GM18951 (cell line): Measurements from ENCODE around the gene SLC16A10.

Experiments
- POLR2A ChIP-seq: IDR thresholded peaks from 4 replicates; pipeline ENCODE4 v1.6.1; 2011; ENCODE audit warnings: mild to moderate bottlenecking; ENCODE audit not compliant: insufficient read length, insufficient read depth; ENCODE audit errors: extremely low read depth
- in situ Hi-C: fragments of 300-500 bp; cut with MboI; formaldehyde crosslinking; loops from one replicate; pipeline ENCODE4 v1.12.0; 2022; ENCODE audit warnings: low sequenced_read_pairs, mixed read lengths, inconsistent platforms; ENCODE audit not compliant: unreplicated experiment

SLC16A10 gene

GRCh38 chr6:111147440-111147839 is 60.1 kb downstream of the SLC16A10 start:
- no peak for TF ChIP-seq POLR2A
- in situ Hi-C loops: no loop called here

- no peak for TF ChIP-seq POLR2A
- in situ Hi-C loops: no loop called here
Observed at GRCh38 chr6:111148110-111148509, 60.8 kb downstream of the SLC16A10 start.

DNA sequence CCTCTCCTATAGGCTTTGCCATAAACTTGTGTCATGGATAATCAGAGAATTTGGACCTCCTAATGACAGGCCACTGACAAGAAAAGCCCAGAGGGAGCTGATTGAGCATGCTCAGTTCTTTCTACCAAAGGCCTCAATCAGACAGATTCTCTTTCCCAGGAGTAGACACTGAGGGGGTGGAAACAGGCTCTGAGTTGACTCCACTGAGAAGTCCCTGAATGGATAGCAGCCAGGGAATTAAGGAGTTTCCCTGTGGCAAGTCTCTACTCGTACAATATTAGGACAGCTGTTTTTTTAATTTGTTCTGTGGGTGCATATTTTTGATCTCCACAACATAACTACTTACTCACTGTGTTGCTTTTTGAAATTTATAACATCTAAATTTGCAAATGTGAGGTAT is 63.3 kb downstream of the SLC16A10 start:
- in situ Hi-C loops: no loop called here
- no peak for TF ChIP-seq POLR2A

DNA sequence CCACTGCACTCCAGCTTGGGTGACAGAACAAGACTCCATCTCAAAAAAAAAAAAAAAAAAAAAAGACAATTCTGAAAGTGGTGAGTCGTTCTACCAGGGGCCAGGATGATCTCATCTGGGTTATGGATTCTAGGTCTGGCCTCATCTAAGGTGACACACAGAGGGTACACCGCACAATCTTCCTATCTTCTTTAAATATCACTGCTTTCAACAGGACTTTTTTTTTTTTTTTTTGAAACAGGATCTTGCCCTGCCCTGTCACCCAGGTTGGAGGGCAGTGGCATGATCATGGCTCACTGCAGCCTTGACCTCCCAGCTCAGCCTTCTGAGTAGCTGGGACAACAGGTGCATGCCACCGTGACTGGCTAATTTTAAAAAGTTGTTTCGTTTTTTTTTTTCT is 67.7 kb downstream of the SLC16A10 start:
- no peak for TF ChIP-seq POLR2A
- in situ Hi-C loops: no loop called here

GRCh38 chr6:111157412-111157811 is 70.1 kb downstream of the SLC16A10 start:
- no peak for TF ChIP-seq POLR2A
- in situ Hi-C loops: no loop called here

DNA sequence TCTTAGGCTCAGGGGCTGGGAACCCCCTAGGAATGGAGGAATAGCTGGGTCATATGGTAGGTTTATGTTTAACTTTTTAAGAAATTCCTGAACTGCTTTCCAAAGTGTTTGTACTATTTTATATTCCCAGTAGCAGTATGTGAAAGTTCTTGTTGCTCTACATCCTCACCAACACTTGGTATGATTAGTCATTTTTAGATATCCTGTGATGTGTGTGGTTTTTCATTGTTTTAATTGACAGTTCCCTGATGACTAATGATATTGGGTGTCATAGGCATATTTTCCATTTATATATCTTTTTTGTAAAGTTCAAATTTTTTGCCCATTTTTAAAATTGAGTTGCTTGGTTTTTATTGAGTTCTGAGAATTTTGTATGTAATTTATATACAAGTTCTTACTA is 72.3 kb downstream of the SLC16A10 start:
- TF ChIP-seq POLR2A: no peak
- in situ Hi-C loops: no loop called here

- in situ Hi-C loops: no loop called here
- no peak for TF ChIP-seq POLR2A
Observed at GRCh38 chr6:111161650-111162049, 74.3 kb downstream of the SLC16A10 start.

GRCh38 chr6:111162504-111162903 is 75.2 kb downstream of the SLC16A10 start:
- in situ Hi-C loops: no loop called here
- TF ChIP-seq POLR2A: no peak

GRCh38 chr6:111171577-111172400 is 84.5 kb downstream of the SLC16A10 start:
- in situ Hi-C loops: no loop called here
- no peak for TF ChIP-seq POLR2A

DNA sequence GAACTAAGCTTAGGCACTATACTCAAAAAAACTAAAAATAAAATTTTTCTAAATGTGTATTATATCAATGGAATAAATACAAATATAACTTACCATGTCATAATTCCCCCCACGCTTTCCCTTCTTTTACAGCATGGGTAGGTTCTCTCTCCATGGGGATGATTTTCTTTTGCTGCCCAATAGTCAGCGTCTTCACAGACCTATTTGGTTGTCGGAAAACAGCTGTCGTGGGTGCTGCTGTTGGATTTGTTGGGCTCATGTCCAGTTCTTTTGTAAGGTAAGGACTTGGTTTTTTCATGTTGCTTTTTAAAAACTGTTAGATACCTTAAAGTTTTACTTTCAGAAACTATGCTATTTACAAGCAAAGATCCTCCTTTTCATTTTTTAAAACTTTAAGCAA is 85.3 kb downstream of the SLC16A10 start:
- TF ChIP-seq POLR2A: no peak
- in situ Hi-C loops: no loop called here

DNA sequence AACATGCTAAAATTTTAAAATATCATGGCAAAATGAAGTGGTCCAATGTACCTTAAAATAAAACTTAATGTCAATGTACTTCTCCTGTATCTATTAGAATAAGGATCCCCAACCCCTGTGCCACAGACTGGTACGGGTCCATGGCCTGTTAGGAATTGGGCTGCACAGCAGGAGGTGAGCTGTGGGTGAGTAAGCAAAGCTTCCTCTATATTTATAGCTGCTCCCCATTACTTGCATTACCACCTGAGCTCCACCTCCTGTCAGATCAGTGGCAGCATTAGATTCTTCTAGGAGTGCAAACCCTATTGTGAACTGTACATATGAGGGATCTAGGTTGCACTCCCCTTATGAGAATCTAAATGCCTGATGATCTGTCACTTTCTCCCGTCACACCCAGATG is 86.0 kb downstream of the SLC16A10 start:
- no peak for TF ChIP-seq POLR2A
- in situ Hi-C loops: no loop called here

GRCh38 chr6:111173946-111174345 is 86.6 kb downstream of the SLC16A10 start:
- no peak for TF ChIP-seq POLR2A
- in situ Hi-C loops: no loop called here

DNA sequence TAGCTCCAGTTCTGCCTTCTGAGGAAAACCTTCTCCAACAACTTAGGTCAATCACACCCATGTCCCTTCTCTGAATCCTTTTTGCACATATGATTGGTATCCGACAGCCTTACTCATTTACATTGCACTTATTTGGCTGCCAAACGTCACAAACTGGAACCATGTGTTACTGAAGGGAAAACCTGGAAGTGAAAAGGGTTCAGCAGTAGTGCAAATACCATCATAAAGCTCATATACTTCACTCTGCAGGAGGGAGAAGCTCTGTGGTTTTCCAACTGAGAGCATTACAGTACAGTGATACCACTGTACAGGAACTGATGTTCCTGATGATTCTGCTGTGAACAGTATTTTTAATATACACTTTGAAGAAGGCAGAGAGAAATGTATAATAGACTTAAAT is 87.8 kb downstream of the SLC16A10 start:
- TF ChIP-seq POLR2A: no peak
- in situ Hi-C loops: no loop called here

- no peak for TF ChIP-seq POLR2A
- in situ Hi-C loops: no loop called here
Observed at GRCh38 chr6:111176038-111176759, 88.9 kb downstream of the SLC16A10 start.
